ENCODE results near the gene CHCHD2. TPM values are rescaled to one million over a fixed set of nuclear protein-coding genes. Genes with fewer than 3 reads are reported as not detected.
A peak's percentile ranks its signal among the peaks of the same experiment; 100 is the strongest.

Gene CHCHD2
- total and polyA plus RNA-seq, 9 of the 15 experiments (the other 6 are each of a cell fraction or from before 2014, with no cell fraction given) = 145 to 1,044 (median 648) TPM

GRCh38 chr7:56063882-56064625, 42.2 kb downstream of the CHCHD2 start, which contains the start of gene SUMF2 (continued):
- TF ChIP-seq MYC (IDR thresholded peaks at IDR 0.05; ENCODE audit: low read depth, low read length) (peak; percentile 93), MYC (CRISPR knock-in tag; IDR thresholded peaks at IDR 0.05; ENCODE audit: borderline replicate concordance, low read depth) (peak; percentile 87), FOXO4 (CRISPR knock-in tag; IDR thresholded peaks at IDR 0.05) (0 out of 2 replicates have a peak, but pooled peaks have one; percentile 22), BDP1 (IDR thresholded peaks at IDR 0.05; ENCODE audit: insufficient read depth, insufficient read length) (no peak), NCOA2 (IDR thresholded peaks at IDR 0.05; ENCODE audit: partially characterized antibody in 2 of 2) (no peak), MCM2 (IDR thresholded peaks at IDR 0.05; ENCODE audit: low read depth) (no peak), ZSCAN32 (CRISPR knock-in tag; IDR thresholded peaks at IDR 0.05) (no peak), ZNF445 (CRISPR knock-in tag; IDR thresholded peaks at IDR 0.05; ENCODE audit: low read depth) (no peak), MCM5 (IDR thresholded peaks at IDR 0.05; ENCODE audit: low read depth) (no peak), ERF (CRISPR knock-in tag; IDR thresholded peaks at IDR 0.05) (peak; percentile 95), TCF7L2 (IDR thresholded peaks at IDR 0.05; ENCODE audit: low read depth, low read length) (no peak), ZNF175 (CRISPR knock-in tag; IDR thresholded peaks at IDR 0.05; ENCODE audit: low read depth) (no peak), RBM34 (IDR thresholded peaks at IDR 0.05; ENCODE audit: borderline replicate concordance, insufficient read depth, low read length) (no peak), ZNF644 (tag; IDR thresholded peaks at IDR 0.05; ENCODE audit: low read depth) (no peak), POLR3G (IDR thresholded peaks at IDR 0.05; ENCODE audit: extremely low read depth, insufficient read length, insufficient replicate concordance) (no peak), FOXK1 (CRISPR knock-in tag; IDR thresholded peaks at IDR 0.05; ENCODE audit: borderline replicate concordance) (0 out of 2 replicates have a peak, but pooled peaks have one; percentile 51), CSDE1 (IDR thresholded peaks at IDR 0.05) (no peak), MTA2 (IDR thresholded peaks at IDR 0.05; ENCODE audit: low read depth) (no peak), PCBP2 (IDR thresholded peaks at IDR 0.05; ENCODE audit: low read depth, low read length, poor library complexity, severe bottlenecking) (no peak), EHMT2 (IDR thresholded peaks at IDR 0.05) (no peak), ELF1 (tag; IDR thresholded peaks at IDR 0.05) (peak; percentile 65), HDAC8 (tag; IDR thresholded peaks at IDR 0.05) (no peak), HCFC1 (IDR thresholded peaks at IDR 0.05; ENCODE audit: low read depth, low read length) (no peak), ZNF77 (CRISPR knock-in tag; IDR thresholded peaks at IDR 0.05) (peak; percentile 79), ARID1B (IDR thresholded peaks at IDR 0.05) (0 out of 2 replicates have a peak, but pooled peaks have one; percentile 15), BRF1 (IDR thresholded peaks at IDR 0.05; ENCODE audit: borderline replicate concordance, extremely low read depth, insufficient read length) (no peak), CCAR2 (IDR thresholded peaks at IDR 0.05; ENCODE audit: low read depth, low read length) (no peak), THRAP3 (IDR thresholded peaks at IDR 0.05; ENCODE audit: borderline replicate concordance) (no peak), ESRRA (IDR thresholded peaks at IDR 0.05; ENCODE audit: borderline replicate concordance, low read depth) (0 out of 2 replicates have a peak, but pooled peaks have one; percentile 32), ZNF165 (CRISPR knock-in tag; IDR thresholded peaks at IDR 0.05; ENCODE audit: borderline replicate concordance) (no peak)

Data from K562 (cell line).